Vagina (tissue), 2 donors: ENCODE measurements around the gene SMTNL2. TPM values are rescaled to one million over a fixed set of nuclear protein-coding genes. Genes with fewer than 3 reads are reported as not detected.
A peak's percentile ranks its signal among the peaks of the same experiment; 100 is the strongest.

Source experiments
- DNase-seq, 2 donors: peaks; one replicate each; pipeline ENCODE4 v3.0.0-alpha.2; 2017; ENCODE audit errors: extremely low spot score in 2 of 2
- H3K27ac ChIP-seq: fragments of 200-600 bp; sonication (generic); one replicate; pipeline ENCODE4 v1.5.1; 2019
- H3K27me3 ChIP-seq: fragments of 200-600 bp; sonication (generic); one replicate; pipeline ENCODE4 v1.5.1; 2019
- H3K36me3 ChIP-seq, 2 donors: fragments of 200-600 bp; sonication (generic); one replicate each; pipeline ENCODE4 v1.5.1; 2017 to 2019
- H3K4me1 ChIP-seq: fragments of 200-600 bp; sonication (generic); one replicate; pipeline ENCODE4 v1.5.1; 2019
- H3K4me3 ChIP-seq, 2 donors: fragments of 200-600 bp; sonication (generic); 1 replicate in 1 of 2; 2 replicates in 1 of 2; pipeline ENCODE4 v1.5.1; 2016 to 2019
- H3K9me3 ChIP-seq: fragments of 200-600 bp; sonication (generic); one replicate; pipeline ENCODE4 v1.5.1; 2019
- POLR2A ChIP-seq, 2 donors: fragments of 450-650 bp; IDR thresholded peaks; one replicate each; pipeline ENCODE4 v1.6.1; 2017; ENCODE audit warnings: antibody characterized with exemption in 2 of 2, mild to moderate bottlenecking in 2 of 2, moderate library complexity in 2 of 2
- POLR2AphosphoS5 ChIP-seq, 2 donors: sonication (generic); formaldehyde crosslinking; IDR thresholded peaks; one replicate each; pipeline ENCODE4 v1.9.0; 2017; ENCODE audit warnings: antibody characterized with exemption in 2 of 2, mild to moderate bottlenecking in 2 of 2, low read depth in 1 of 2; ENCODE audit not compliant: insufficient read depth in 1 of 2
- intact Hi-C: fragments of 100-400 bp; cut with DNase I; formaldehyde crosslinking; loops from one replicate; pipeline ENCODE4 v1.15.1; 2023
- total RNA-seq: library from RNA; depleted of rRNA; stranded (reverse); fragments of >200 nt; gene quantifications from one replicate; pipeline ENCODE4 v1.2.3, GENCODE V29; 2016
- TF ChIP-seq, protein P1 (sequence below), 3 experiments: fragments of 450-650 bp in 2 of 3; fragments of 200-600 bp in 1 of 3; sonication (generic) in 1 of 3; IDR thresholded peaks; one replicate each; pipeline ENCODE4 v1.5.1; 2017 to 2019; ENCODE audit warnings: antibody characterized with exemption in 3 of 3, mild to moderate bottlenecking in 2 of 3, moderate library complexity in 2 of 3

The SMTNL2 gene
- total RNA-seq, 1 donor from 2014 or later, result 2.5 TPM

- H3K4me1 ChIP-seq, result peaks cover 27% of the 10 kb centered on the region
Measured at GRCh38 chr17:4556996-4557395, 27.3 kb upstream of the SMTNL2 start.

GRCh38 chr17:4557626-4558346, 26.5 kb upstream of the SMTNL2 start:
- intact Hi-C loops, result no loop called here
- H3K9me3 ChIP-seq, result no peaks in the 10 kb centered on the region
- H3K27ac ChIP-seq, result no peak overlapping the region
- H3K27me3 ChIP-seq, result no peaks in the 10 kb centered on the region
- TF ChIP-seq, protein P1, sequence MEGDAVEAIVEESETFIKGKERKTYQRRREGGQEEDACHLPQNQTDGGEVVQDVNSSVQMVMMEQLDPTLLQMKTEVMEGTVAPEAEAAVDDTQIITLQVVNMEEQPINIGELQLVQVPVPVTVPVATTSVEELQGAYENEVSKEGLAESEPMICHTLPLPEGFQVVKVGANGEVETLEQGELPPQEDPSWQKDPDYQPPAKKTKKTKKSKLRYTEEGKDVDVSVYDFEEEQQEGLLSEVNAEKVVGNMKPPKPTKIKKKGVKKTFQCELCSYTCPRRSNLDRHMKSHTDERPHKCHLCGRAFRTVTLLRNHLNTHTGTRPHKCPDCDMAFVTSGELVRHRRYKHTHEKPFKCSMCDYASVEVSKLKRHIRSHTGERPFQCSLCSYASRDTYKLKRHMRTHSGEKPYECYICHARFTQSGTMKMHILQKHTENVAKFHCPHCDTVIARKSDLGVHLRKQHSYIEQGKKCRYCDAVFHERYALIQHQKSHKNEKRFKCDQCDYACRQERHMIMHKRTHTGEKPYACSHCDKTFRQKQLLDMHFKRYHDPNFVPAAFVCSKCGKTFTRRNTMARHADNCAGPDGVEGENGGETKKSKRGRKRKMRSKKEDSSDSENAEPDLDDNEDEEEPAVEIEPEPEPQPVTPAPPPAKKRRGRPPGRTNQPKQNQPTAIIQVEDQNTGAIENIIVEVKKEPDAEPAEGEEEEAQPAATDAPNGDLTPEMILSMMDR (IDR thresholded peaks at IDR 0.05), result no peak
- no peak for TF ChIP-seq POLR2AphosphoS5 (IDR thresholded peaks at IDR 0.05; ENCODE audit: insufficient read depth in 1 of 2, low read depth in 1 of 2)
- no peak for TF ChIP-seq POLR2A (IDR thresholded peaks at IDR 0.05)
- H3K36me3 ChIP-seq, result peaks cover 0 to 4% of the 10 kb centered on the region in 2 donors
- H3K4me3 ChIP-seq, result no peak overlapping the region
- no peak for DNase-seq
- H3K4me1 ChIP-seq, result peaks cover 33% of the 10 kb centered on the region

More at GRCh38 chr17:4556996-4557395, 27.3 kb upstream of the SMTNL2 start:
- no peaks in the 10 kb centered on the region for H3K27me3 ChIP-seq
- no peak overlapping the region for H3K4me3 ChIP-seq
- H3K27ac ChIP-seq, result no peak overlapping the region
- intact Hi-C loops, result no loop called here
- no peaks in the 10 kb centered on the region for H3K9me3 ChIP-seq
- peaks cover 0 to 8% of the 10 kb centered on the region in 2 donors for H3K36me3 ChIP-seq
- no peak for DNase-seq
- TF ChIP-seq, protein P1 (IDR thresholded peaks at IDR 0.05), result no peak
- no peak for TF ChIP-seq POLR2A (IDR thresholded peaks at IDR 0.05)
- no peak for TF ChIP-seq POLR2AphosphoS5 (IDR thresholded peaks at IDR 0.05; ENCODE audit: insufficient read depth in 1 of 2, low read depth in 1 of 2)

- Histone ChIP-seq H3K27ac (no peak overlapping the region), H3K4me3 (no peak overlapping the region), H3K27me3 (no peaks in the 10 kb centered on the region), H3K36me3 (no peaks in the 10 kb centered on the region), H3K9me3 (no peaks in the 10 kb centered on the region), H3K4me1 (peaks cover 33% of the 10 kb centered on the region)
- DNase-seq, result no peak
- TF ChIP-seq POLR2A (IDR thresholded peaks at IDR 0.05), result no peak
- TF ChIP-seq, protein P1 (IDR thresholded peaks at IDR 0.05), result no peak
- no peak for TF ChIP-seq POLR2AphosphoS5 (IDR thresholded peaks at IDR 0.05; ENCODE audit: insufficient read depth in 1 of 2, low read depth in 1 of 2)
- intact Hi-C loops, result no loop called here
Measured at GRCh38 chr17:4558347-4558971, 25.9 kb upstream of the SMTNL2 start.

GRCh38 chr17:4559139-4559791, 25.1 kb upstream of the SMTNL2 start:
- peaks cover 24% of the 10 kb centered on the region for H3K4me1 ChIP-seq
- intact Hi-C loops, result no loop called here

More at GRCh38 chr17:4559139-4559791, 25.1 kb upstream of the SMTNL2 start:
- Histone ChIP-seq H3K4me3 (peak overlapping the region in 1 of 2 donors; percentile 24), H3K27ac (no peak overlapping the region), H3K9me3 (no peaks in the 10 kb centered on the region), H3K36me3 (no peaks in the 10 kb centered on the region), H3K27me3 (no peaks in the 10 kb centered on the region)
- TF ChIP-seq POLR2AphosphoS5 (IDR thresholded peaks at IDR 0.05; ENCODE audit: insufficient read depth in 1 of 2, low read depth in 1 of 2), result no peak
- TF ChIP-seq, protein P1 (IDR thresholded peaks at IDR 0.05), result no peak
- TF ChIP-seq POLR2A (IDR thresholded peaks at IDR 0.05), result no peak
- DNase-seq, result no peak
